LNCAP (cell line): ENCODE measurements around the gene FCN1.

Experiments used
- TF ChIP-seq, protein P1 (sequence below): fragments of 450-650 bp; IDR thresholded peaks from 2 replicates; pipeline ENCODE4 v1.5.1; 2017; ENCODE audit warnings: mild to moderate bottlenecking

FCN1 gene

GRCh38 chr9:134864821-134865190 is 52.9 kb downstream of the FCN1 start:
- TF ChIP-seq, protein P1, sequence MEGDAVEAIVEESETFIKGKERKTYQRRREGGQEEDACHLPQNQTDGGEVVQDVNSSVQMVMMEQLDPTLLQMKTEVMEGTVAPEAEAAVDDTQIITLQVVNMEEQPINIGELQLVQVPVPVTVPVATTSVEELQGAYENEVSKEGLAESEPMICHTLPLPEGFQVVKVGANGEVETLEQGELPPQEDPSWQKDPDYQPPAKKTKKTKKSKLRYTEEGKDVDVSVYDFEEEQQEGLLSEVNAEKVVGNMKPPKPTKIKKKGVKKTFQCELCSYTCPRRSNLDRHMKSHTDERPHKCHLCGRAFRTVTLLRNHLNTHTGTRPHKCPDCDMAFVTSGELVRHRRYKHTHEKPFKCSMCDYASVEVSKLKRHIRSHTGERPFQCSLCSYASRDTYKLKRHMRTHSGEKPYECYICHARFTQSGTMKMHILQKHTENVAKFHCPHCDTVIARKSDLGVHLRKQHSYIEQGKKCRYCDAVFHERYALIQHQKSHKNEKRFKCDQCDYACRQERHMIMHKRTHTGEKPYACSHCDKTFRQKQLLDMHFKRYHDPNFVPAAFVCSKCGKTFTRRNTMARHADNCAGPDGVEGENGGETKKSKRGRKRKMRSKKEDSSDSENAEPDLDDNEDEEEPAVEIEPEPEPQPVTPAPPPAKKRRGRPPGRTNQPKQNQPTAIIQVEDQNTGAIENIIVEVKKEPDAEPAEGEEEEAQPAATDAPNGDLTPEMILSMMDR, result no peak

DNA sequence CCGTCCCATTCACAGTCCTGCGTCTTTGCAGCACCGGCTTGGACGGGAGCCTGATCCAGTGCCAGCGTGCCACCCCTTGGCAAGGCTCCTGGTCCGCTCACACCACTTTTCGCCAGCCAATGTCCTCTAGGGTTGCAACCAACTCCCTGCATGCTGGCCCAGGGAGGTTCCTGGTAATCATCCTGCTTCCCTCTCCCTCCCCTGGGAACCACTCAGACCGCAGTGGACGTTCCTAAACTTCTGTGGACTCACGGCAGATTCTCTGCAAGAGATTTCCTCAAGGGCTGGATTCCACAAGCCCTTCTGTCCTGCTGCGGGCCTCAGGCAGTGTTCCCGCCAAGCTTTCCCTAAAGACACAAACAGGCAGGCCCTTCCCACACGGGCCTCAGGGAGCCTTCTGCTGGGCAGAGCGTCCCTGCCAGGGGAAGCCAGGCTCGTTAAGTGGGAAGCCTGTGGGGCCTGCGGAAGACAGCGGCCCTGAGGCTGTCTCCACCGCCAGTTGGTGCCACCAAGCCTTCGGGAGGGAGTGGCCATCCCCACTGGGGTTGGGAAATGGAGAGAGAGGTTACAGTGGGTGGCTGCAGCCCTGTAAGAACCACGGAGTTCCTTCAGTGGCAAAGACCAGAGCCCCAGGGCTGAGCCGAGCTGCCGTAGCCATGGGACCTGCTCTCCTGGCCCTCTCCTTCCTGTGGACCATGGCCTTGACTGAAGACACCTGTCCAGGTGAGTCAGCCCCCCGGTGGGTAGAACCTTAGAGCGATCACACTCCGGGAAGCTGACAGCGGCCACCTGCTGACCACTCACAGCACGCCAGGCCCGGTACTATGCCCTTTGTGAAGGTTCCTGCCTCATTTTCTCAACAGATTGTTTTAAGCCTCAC is 53.5 kb downstream of the FCN1 start:
- TF ChIP-seq, protein P1, result no peak

- TF ChIP-seq, protein P1, result no peak
These were observed 54.3 kb downstream of the FCN1 start for GRCh38 chr9:134863306-134863902.

DNA sequence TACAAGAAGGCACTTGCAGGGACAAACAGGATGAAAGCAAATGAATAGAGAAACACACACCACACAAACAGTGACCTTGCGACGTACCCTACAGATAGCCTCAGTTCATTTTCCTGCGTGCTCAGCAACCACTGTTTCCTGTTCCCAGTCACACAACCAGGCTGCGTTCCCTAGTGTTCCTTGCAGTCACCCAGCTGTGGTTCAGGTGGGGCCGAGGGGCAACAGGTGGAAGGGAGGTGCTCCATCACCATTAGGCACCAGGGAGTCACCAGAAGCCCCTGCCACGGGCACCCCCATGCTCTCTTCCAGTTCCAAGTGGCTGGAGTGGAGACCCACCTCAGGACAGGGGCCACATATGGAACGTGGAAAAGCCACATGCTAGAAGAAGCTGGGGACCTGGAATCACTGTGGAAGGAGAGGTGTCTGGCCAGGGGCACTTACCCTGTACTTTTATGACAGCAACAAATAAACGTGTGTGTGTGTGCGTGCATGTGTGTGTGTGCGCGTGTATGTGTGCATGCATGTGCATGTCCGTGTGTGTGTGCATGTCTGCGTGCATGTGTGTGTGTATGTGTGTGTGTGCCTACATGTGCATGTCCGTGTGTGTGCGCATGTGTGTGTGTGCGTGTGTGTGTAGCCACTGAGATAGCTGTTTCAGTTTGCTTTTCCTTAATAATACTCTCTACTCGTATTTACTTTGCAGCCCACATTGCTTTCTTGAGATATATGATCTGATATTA is 55.9 kb downstream of the FCN1 start:
- TF ChIP-seq, protein P1, result no peak

- TF ChIP-seq, protein P1, result no peak
These were observed 57.2 kb downstream of the FCN1 start for GRCh38 chr9:134860510-134860909.

DNA sequence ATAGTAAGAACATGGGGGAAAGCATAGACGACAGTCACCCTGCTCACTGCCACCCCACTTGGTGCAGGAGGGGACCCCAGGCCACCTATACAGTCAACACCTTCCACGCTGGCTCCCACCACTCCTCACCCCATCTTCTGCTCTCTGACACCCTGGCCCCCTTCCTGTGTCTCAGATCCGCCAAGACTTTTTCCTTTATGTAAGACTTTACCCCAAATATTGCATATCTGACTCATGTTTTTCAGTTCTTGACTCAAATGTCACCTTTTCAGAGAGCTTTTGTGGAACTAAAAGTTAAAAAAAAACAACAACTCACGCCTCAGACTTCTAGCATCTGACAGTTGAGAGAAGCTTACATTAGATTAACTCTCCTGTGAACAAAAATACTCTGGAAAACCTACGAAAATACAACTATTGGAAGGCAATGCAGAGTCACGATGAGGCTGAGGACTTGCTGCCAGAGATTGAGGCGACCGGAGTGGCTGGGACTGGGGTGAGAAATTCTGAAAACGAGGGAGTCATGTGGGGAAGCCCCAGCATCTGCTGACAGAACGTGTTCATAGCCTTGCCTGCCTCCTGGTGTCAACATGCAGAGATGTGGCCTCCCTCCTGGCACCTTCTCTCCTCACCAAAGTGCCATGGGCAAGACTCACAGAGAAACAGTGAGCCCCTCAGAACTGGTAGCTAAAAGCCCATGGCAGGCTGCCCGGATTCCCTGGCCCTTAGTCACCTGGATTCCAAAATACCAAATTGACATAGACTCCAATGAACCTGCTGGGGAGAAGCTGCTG is 59.5 kb downstream of the FCN1 start:
- TF ChIP-seq, protein P1, result no peak

DNA sequence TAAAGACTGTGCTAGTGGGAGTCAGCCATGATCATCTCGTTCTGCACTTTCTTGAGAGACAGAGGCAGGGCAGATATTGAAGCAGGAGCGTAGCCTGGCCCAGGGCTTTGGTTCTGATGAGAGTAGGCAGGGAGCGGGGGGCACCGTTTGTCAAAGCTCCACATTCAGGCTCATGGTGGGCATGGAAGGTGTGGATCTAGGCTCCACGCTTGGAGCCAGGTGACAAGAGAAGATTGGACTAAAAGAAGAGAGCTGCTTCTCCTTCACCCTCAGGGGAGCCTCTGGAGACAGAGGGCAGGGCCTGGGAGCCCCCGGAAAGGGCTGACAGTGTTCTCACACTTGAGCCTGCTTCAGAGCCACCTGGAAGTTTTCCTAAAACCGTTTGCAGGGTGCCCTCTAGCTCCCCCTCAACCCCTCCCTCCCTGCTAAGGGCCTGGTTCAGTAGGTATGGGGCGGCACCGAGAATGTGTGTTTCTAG is 61.8 kb downstream of the FCN1 start:
- TF ChIP-seq, protein P1, result no peak
